ENCODE results near the gene PPP1R14C. TPM values are rescaled to one million over a fixed set of nuclear protein-coding genes. Genes with fewer than 3 reads are reported as not detected.

Gene PPP1R14C
- total and polyA plus RNA-seq, 2 donors (not counting 3 experiments of a cell fraction or from before 2014, with no cell fraction given): not detected

DNA sequence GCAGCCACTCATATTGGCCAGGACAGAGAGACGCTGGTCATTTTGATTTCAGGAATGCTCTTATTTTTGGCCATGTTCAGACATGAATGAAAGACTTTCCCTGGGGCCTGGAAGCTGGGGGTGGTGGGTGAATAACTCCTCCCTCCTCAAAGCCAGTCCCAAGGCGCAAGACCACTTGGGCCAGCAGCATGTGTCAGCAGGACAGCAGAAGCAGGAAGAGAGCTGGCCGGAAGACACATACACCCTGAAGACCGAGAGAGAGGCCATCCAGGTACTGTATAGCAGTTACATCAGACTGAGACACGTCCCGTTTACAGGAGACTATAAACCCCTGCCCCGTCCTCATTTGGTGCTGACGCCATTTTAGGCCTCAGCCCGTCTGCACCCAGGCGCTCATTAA, 44.7 kb upstream of the PPP1R14C start:
- no TSS peak for BruUV-seq (replicated peaks)
- Histone ChIP-seq H3K27ac (ENCODE audit: insufficient read depth, low read depth, low read length) (no peak overlapping the region), H2AFZ (ENCODE audit: low read depth, low read length) (no peak overlapping the region), H3K9me1 (replicated peaks; ENCODE audit: control insufficient read depth, extremely low read depth, insufficient read depth, low read length) (no peaks in the 10 kb centered on the region), H4K20me1 (replicated peaks; ENCODE audit: control insufficient read depth, extremely low read depth, insufficient read depth, low read length) (no peaks in the 10 kb centered on the region), H3K9ac (replicated peaks; ENCODE audit: extremely low read depth, insufficient read depth, low read length) (no peak overlapping the region), H3K9me3 (replicated peaks; ENCODE audit: control insufficient read depth, insufficient read depth, low read length) (no peaks in the 10 kb centered on the region), H3K27me3 (ENCODE audit: control insufficient read depth in 2 of 2, insufficient read depth in 2 of 2, low read length in 2 of 2) (peaks cover 2 to 5% of the 10 kb centered on the region in 2 experiments), H3K4me3 (replicated peaks in 1 of 3; ENCODE audit: insufficient read depth in 1 of 3, low read depth in 1 of 3, low read length in 3 of 3) (no peak overlapping the region), H3K36me3 (ENCODE audit: control insufficient read depth in 2 of 2, extremely low read depth in 1 of 2, insufficient read depth in 2 of 2, low read length in 2 of 2) (no peaks in the 10 kb centered on the region), H3K4me2 (ENCODE audit: insufficient read depth, low read length) (no peak overlapping the region), H3K4me1 (ENCODE audit: control insufficient read depth, extremely low read depth, insufficient read depth, low read length) (no peaks in the 10 kb centered on the region), H3K79me2 (ENCODE audit: control insufficient read depth, insufficient read depth, low read length) (no peaks in the 10 kb centered on the region)
- intact Hi-C loops (cut with micrococcal nuclease): no loop called here
- DNase-seq (ENCODE audit: low read depth, low spot score) (no peak), FAIRE-seq (no peak)
- POLR2A ChIA-PET: no interaction called here
- TF ChIP-seq POLR2AphosphoS5 (IDR thresholded peaks at IDR 0.05; ENCODE audit: insufficient read depth, low read depth, low read length): no peak
- no peak for TF ChIP-seq JUN (IDR thresholded peaks at IDR 0.05; ENCODE audit: borderline replicate concordance, insufficient read depth, insufficient read length, low read depth)
- TF ChIP-seq EZH2 (IDR thresholded peaks at IDR 0.05; ENCODE audit: borderline replicate concordance, low read depth, low read length, severe bottlenecking): no peak
- no peak for TF ChIP-seq GATA2 (IDR thresholded peaks at IDR 0.05; ENCODE audit: insufficient read depth, insufficient read length, low read depth, low read length)
- TF ChIP-seq POLR2A (IDR thresholded peaks at IDR 0.05; ENCODE audit: low read depth, low read length): no peak
- TF ChIP-seq, protein P1, sequence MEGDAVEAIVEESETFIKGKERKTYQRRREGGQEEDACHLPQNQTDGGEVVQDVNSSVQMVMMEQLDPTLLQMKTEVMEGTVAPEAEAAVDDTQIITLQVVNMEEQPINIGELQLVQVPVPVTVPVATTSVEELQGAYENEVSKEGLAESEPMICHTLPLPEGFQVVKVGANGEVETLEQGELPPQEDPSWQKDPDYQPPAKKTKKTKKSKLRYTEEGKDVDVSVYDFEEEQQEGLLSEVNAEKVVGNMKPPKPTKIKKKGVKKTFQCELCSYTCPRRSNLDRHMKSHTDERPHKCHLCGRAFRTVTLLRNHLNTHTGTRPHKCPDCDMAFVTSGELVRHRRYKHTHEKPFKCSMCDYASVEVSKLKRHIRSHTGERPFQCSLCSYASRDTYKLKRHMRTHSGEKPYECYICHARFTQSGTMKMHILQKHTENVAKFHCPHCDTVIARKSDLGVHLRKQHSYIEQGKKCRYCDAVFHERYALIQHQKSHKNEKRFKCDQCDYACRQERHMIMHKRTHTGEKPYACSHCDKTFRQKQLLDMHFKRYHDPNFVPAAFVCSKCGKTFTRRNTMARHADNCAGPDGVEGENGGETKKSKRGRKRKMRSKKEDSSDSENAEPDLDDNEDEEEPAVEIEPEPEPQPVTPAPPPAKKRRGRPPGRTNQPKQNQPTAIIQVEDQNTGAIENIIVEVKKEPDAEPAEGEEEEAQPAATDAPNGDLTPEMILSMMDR (IDR thresholded peaks at IDR 0.05; ENCODE audit: extremely low read depth in 1 of 2, insufficient read depth in 1 of 2, low read depth in 1 of 2, low read length in 2 of 2): no peak
- TF ChIP-seq FOS (IDR thresholded peaks at IDR 0.05; ENCODE audit: borderline replicate concordance, insufficient read depth, low read length): no peak
- dilution Hi-C loops (cut with MboI; ENCODE audit: extremely low pct_ligation_motif_present, low sequenced_read_pairs): no loop called here
- CTCF ChIA-PET: interaction anchor here (1.2 kb wide), 1 partner anchor 28 kb away, joined by 3 read pairs; no protein-coding TSS in a partner anchor

All from endothelial cell of umbilical vein (primary cell).